ENCODE measurements around the gene NPPC.

The NPPC gene

DNA sequence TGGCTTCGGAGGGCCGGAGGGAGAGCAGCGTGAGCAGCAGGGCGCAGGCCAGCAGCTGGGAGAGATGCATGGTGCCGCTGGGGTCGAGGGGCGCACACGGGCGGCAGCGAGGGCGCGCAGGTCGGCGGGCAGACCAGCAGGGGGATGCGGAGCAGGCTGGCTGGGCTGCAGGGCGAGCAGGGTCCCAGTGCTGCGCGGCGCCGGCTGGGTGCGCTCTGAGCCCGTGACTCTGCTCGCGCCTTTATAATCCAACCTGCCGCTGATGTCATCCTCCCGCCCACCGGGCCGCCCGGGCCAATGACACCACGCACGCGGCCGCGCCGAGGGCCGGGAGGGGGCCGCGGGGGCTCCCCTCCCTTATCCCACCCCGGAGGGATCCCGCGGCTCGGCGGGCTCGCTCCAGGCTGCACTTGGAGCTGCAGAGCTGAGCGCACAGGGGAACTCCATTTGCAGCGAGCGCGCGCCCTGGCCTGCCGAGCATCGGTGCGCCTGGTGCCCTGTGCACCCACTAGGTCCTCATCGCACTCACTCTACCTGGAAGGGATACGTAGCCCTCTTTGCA lies at the start of gene NPPC:
Gene NPPC, minus strand, starts transcription at position 217 of the 562 bp plus-strand sequence. Its CDS starts 147 bp downstream, at position 70.
- H3K4me3 ChIP-seq (ENCODE audit: low read depth in 1 of 2, low read length in 1 of 2), result peak within 1 kb of the TSS in 1 of 2 experiments; percentile 36
- TF ChIP-seq, protein P1, sequence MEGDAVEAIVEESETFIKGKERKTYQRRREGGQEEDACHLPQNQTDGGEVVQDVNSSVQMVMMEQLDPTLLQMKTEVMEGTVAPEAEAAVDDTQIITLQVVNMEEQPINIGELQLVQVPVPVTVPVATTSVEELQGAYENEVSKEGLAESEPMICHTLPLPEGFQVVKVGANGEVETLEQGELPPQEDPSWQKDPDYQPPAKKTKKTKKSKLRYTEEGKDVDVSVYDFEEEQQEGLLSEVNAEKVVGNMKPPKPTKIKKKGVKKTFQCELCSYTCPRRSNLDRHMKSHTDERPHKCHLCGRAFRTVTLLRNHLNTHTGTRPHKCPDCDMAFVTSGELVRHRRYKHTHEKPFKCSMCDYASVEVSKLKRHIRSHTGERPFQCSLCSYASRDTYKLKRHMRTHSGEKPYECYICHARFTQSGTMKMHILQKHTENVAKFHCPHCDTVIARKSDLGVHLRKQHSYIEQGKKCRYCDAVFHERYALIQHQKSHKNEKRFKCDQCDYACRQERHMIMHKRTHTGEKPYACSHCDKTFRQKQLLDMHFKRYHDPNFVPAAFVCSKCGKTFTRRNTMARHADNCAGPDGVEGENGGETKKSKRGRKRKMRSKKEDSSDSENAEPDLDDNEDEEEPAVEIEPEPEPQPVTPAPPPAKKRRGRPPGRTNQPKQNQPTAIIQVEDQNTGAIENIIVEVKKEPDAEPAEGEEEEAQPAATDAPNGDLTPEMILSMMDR (IDR thresholded peaks at IDR 0.05), result no peak
- H3K4me1 ChIP-seq (ENCODE audit: control insufficient read depth in 1 of 2, insufficient read depth in 1 of 2, low read depth in 1 of 2, low read length in 1 of 2), result peaks cover 18 to 25% of the 10 kb centered on the region in 2 experiments
- peaks cover 93% of the 10 kb centered on the region for H3K27me3 ChIP-seq
- no peaks in the 10 kb centered on the region for H3K9me3 ChIP-seq
- no peak within 1 kb of the TSS for H3K27ac ChIP-seq
- H3K36me3 ChIP-seq, result no peaks in the 10 kb centered on the region

GRCh38 chr2:231975001-231975400 lies 48.8 kb upstream of the NPPC start:
- Histone ChIP-seq H3K36me3 (no peaks in the 10 kb centered on the region), H3K27ac (no peak overlapping the region), H3K4me3 (ENCODE audit: low read depth in 1 of 2, low read length in 1 of 2) (no peak overlapping the region), H3K27me3 (no peaks in the 10 kb centered on the region), H3K9me3 (no peaks in the 10 kb centered on the region), H3K4me1 (ENCODE audit: control insufficient read depth in 1 of 2, insufficient read depth in 1 of 2, low read depth in 1 of 2, low read length in 1 of 2) (no peaks in the 10 kb centered on the region)
- TF ChIP-seq, protein P1 (IDR thresholded peaks at IDR 0.05), result no peak

DNA sequence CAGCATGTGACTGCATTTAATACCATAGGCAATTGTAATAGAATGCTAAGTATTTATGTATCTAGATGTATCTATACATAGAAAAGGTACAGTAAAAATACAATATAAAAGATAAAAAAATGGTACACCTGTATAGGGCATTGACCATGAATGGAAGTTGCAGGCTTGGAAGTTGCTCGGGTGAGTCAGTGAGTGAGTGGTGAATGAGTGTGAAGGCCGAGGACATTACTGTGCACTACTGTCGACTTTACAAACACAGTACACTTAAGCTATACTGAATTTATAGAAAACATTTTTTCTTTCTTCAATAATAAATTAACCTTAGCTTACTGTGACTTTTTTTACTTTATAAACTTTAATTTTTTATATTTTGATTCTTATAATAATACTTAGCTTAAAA lies 44.3 kb upstream of the NPPC start:
- Histone ChIP-seq H3K4me1 (ENCODE audit: control insufficient read depth in 1 of 2, insufficient read depth in 1 of 2, low read depth in 1 of 2, low read length in 1 of 2) (peaks cover 7 to 8% of the 10 kb centered on the region in 2 experiments), H3K36me3 (no peaks in the 10 kb centered on the region)

GRCh38 chr2:231968820-231969219 lies 42.6 kb upstream of the NPPC start:
- Histone ChIP-seq H3K9me3 (peaks cover 5% of the 10 kb centered on the region), H3K27ac (no peak overlapping the region), H3K4me3 (ENCODE audit: low read depth in 1 of 2, low read length in 1 of 2) (no peak overlapping the region), H3K36me3 (no peaks in the 10 kb centered on the region), H3K27me3 (no peaks in the 10 kb centered on the region), H3K4me1 (ENCODE audit: control insufficient read depth in 1 of 2, insufficient read depth in 1 of 2, low read depth in 1 of 2, low read length in 1 of 2) (peaks cover 7 to 8% of the 10 kb centered on the region in 2 experiments)
- TF ChIP-seq, protein P1 (IDR thresholded peaks at IDR 0.05), result no peak

More for the DNA sequence above, 44.3 kb upstream of the NPPC start:
- TF ChIP-seq, protein P1 (IDR thresholded peaks at IDR 0.05), result no peak
- Histone ChIP-seq H3K27me3 (no peaks in the 10 kb centered on the region), H3K4me3 (ENCODE audit: low read depth in 1 of 2, low read length in 1 of 2) (no peak overlapping the region), H3K27ac (no peak overlapping the region), H3K9me3 (peaks cover 5% of the 10 kb centered on the region)

DNA sequence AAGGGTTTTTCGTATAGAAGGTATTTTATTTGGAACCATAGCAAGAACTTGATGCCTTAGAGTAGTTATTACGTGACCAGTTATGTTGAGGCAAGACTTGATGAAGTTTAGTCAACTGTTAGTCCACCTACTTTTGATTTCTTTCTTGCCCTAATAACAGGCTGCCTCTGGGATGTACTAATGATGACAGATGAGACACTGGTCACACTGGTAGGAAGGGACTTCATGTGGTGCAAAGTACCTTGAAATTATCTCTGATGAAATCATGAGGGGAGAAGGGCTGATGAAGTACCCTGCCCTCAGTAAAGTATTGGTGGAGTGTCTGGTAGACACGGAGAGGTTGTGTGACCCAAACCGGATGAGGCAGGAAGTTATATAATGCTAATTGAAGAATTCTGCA lies 40.7 kb upstream of the NPPC start:
- Histone ChIP-seq H3K27ac (no peak overlapping the region), H3K9me3 (peaks cover 5% of the 10 kb centered on the region), H3K36me3 (no peaks in the 10 kb centered on the region), H3K27me3 (no peaks in the 10 kb centered on the region), H3K4me3 (ENCODE audit: low read depth in 1 of 2, low read length in 1 of 2) (no peak overlapping the region), H3K4me1 (ENCODE audit: control insufficient read depth in 1 of 2, insufficient read depth in 1 of 2, low read depth in 1 of 2, low read length in 1 of 2) (peaks cover 8 to 11% of the 10 kb centered on the region in 2 experiments)
- TF ChIP-seq, protein P1 (IDR thresholded peaks at IDR 0.05), result no peak

Measured in neutrophil (primary cell).